DND-41 (cell line): ENCODE results near the gene TNNI3K.

Experiments used
- ATAC-seq: fragments of 200-7000 bp; cut with Tn5 transposase; 3 replicates; pipeline ENCODE4 v1.9.1; 2021; ENCODE audit warnings: low read depth; ENCODE audit not compliant: insufficient read depth
- DNase-seq: peaks from one replicate; pipeline ENCODE4 v3.0.0-alpha.2; 2020
- H2AFZ ChIP-seq: 2 replicates; pipeline ENCODE4 v1.6.0; 2012; ENCODE audit warnings: low read depth, low read length
- H3K27ac ChIP-seq: 2 replicates; pipeline ENCODE4 v1.5.1; 2012; ENCODE audit warnings: low read length, inconsistent platforms
- H3K27me3 ChIP-seq: fragments of 200-600 bp; sonication (generic); 2 replicates; pipeline ENCODE4 v1.6.0; 2012; ENCODE audit warnings: low read length, mild to moderate bottlenecking, inconsistent platforms; ENCODE audit not compliant: insufficient read depth, poor library complexity
- H3K36me3 ChIP-seq: 2 replicates; pipeline ENCODE4 v1.5.1; 2012; ENCODE audit warnings: low read length, inconsistent platforms; ENCODE audit not compliant: insufficient read depth
- H3K4me1 ChIP-seq: 2 replicates; pipeline ENCODE4 v1.5.1; 2012; ENCODE audit warnings: mild to moderate bottlenecking, low read length; ENCODE audit not compliant: insufficient read depth
- H3K4me2 ChIP-seq: 2 replicates; pipeline ENCODE4 v1.6.0; 2012; ENCODE audit warnings: mild to moderate bottlenecking, moderate library complexity, low read length, inconsistent platforms; ENCODE audit not compliant: insufficient read depth
- H3K4me3 ChIP-seq, 2 experiments: fragments of 200-600 bp in 1 of 2; shearing (Covaris generic) in 1 of 2; 2 replicates each; pipeline ENCODE4 v1.5.1; 2012 to 2016; ENCODE audit warnings: inconsistent platforms in 2 of 2, low read length in 2 of 2, mild to moderate bottlenecking in 2 of 2, low read depth in 1 of 2, moderate library complexity in 1 of 2
- H3K79me2 ChIP-seq: 2 replicates; pipeline ENCODE4 v1.6.0; 2012; ENCODE audit warnings: low read length, inconsistent platforms; ENCODE audit not compliant: insufficient read depth
- H3K9ac ChIP-seq: 2 replicates; pipeline ENCODE4 v1.6.0; 2012; ENCODE audit warnings: low read depth, mild to moderate bottlenecking, inconsistent platforms, low read length, moderate library complexity
- H3K9me3 ChIP-seq: 2 replicates; pipeline ENCODE4 v1.5.1; 2012; ENCODE audit warnings: low read length, moderate library complexity, mild to moderate bottlenecking, inconsistent platforms; ENCODE audit not compliant: insufficient read depth, severe bottlenecking
- H4K20me1 ChIP-seq: 2 replicates; pipeline ENCODE4 v1.6.0; 2012; ENCODE audit warnings: low read length; ENCODE audit not compliant: insufficient read depth
- CTCF ChIP-seq: IDR thresholded peaks from 2 replicates; pipeline ENCODE4 v1.5.1; 2012; ENCODE audit warnings: borderline replicate concordance, low read length, moderate library complexity, mild to moderate bottlenecking; ENCODE audit not compliant: poor library complexity, severe bottlenecking; ENCODE audit errors: extremely low read depth
- EZH2 ChIP-seq: IDR thresholded peaks from 3 replicates; pipeline ENCODE4 v1.6.1; 2012; ENCODE audit warnings: borderline replicate concordance, low read depth, mild to moderate bottlenecking, moderate library complexity, low read length, inconsistent platforms; ENCODE audit not compliant: severe bottlenecking

The TNNI3K gene

GRCh38 chr1:74517599-74518051, 282.4 kb downstream of the TNNI3K start:
- H3K9me3 ChIP-seq = no peaks in the 10 kb centered on the region

DNA sequence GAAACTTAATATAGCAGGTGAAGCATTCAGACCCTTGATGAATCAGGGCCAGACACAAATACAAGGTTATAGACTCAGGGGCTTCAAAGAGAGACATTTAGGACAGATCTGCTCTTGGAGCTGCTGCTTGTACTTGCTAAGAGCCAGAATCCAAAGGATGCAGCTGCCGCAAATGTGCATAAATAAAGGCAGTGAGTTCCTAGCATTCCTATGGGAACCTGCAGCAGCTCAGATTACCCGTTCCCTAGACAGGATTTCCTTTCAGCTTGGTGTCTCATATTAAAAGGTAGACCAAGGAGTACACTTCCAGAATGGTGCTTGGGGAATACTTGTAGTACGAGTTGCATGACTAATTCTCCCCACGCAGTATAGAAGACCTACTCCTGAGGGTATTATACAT, 287.0 kb downstream of the TNNI3K start:
- no peaks in the 10 kb centered on the region for H3K9me3 ChIP-seq
- no peak overlapping the region for H3K27ac ChIP-seq
- TF ChIP-seq CTCF (no peak), EZH2 (no peak)
- H3K4me3 ChIP-seq = no peak overlapping the region
- no peaks in the 10 kb centered on the region for H3K27me3 ChIP-seq
- no peak overlapping the region for H3K9ac ChIP-seq
- H3K79me2 ChIP-seq = no peaks in the 10 kb centered on the region
- DNase-seq (no peak), ATAC-seq (no peak)
- no peak overlapping the region for H2AFZ ChIP-seq
- no peak overlapping the region for H3K4me2 ChIP-seq
- H3K4me1 ChIP-seq = no peaks in the 10 kb centered on the region
- H4K20me1 ChIP-seq = no peaks in the 10 kb centered on the region
- no peaks in the 10 kb centered on the region for H3K36me3 ChIP-seq

More at GRCh38 chr1:74517599-74518051, 282.4 kb downstream of the TNNI3K start:
- Histone ChIP-seq H3K9ac (no peak overlapping the region), H3K27me3 (no peaks in the 10 kb centered on the region), H3K4me2 (no peak overlapping the region), H3K36me3 (no peaks in the 10 kb centered on the region), H3K79me2 (no peaks in the 10 kb centered on the region), H3K4me1 (no peaks in the 10 kb centered on the region), H3K4me3 (no peak overlapping the region), H2AFZ (no peak overlapping the region), H3K27ac (no peak overlapping the region), H4K20me1 (no peaks in the 10 kb centered on the region)
- DNase-seq (no peak), ATAC-seq (no peak)
- TF ChIP-seq EZH2 (no peak), CTCF (no peak)

GRCh38 chr1:74523873-74524480, 288.8 kb downstream of the TNNI3K start:
- no peaks in the 10 kb centered on the region for H3K27me3 ChIP-seq
- no peak for ATAC-seq
- H3K4me2 ChIP-seq = no peak overlapping the region
- no peaks in the 10 kb centered on the region for H3K36me3 ChIP-seq
- no peak for DNase-seq
- no peaks in the 10 kb centered on the region for H4K20me1 ChIP-seq
- no peaks in the 10 kb centered on the region for H3K79me2 ChIP-seq
- H3K9ac ChIP-seq = no peak overlapping the region
- H3K4me1 ChIP-seq = no peaks in the 10 kb centered on the region
- H2AFZ ChIP-seq = no peak overlapping the region
- H3K27ac ChIP-seq = no peak overlapping the region
- TF ChIP-seq CTCF (no peak), EZH2 (no peak)
- H3K9me3 ChIP-seq = no peaks in the 10 kb centered on the region
- no peak overlapping the region for H3K4me3 ChIP-seq
